RWPE2 (cell line): Measurements from ENCODE around the gene GNB1L.
A peak's percentile ranks its signal among the peaks of the same experiment; 100 is the strongest.

Experiments
- ATAC-seq: fragments of 200-7000 bp; cut with Tn5 transposase; 3 replicates; pipeline ENCODE4 v1.9.1; 2021; ENCODE audit warnings: low read depth
- DNase-seq: peaks from one replicate; pipeline ENCODE4 v3.0.0-alpha.2; 2020; ENCODE audit warnings: low spot score
- H3K27ac ChIP-seq: fragments of 450-650 bp; 2 replicates; pipeline ENCODE4 v1.5.1; 2017; ENCODE audit warnings: mild to moderate bottlenecking; ENCODE audit not compliant: poor library complexity, severe bottlenecking
- H3K27me3 ChIP-seq: fragments of 250-450 bp; sonication (Bioruptor Pico); 2 replicates; pipeline ENCODE4 v1.5.1; 2021; ENCODE audit warnings: mild to moderate bottlenecking, moderate library complexity; ENCODE audit not compliant: insufficient read depth, poor library complexity, severe bottlenecking
- H3K36me3 ChIP-seq: fragments of 250-450 bp; sonication (Bioruptor Pico); 2 replicates; pipeline ENCODE4 v1.5.1; 2020; ENCODE audit warnings: low read depth, mild to moderate bottlenecking, moderate library complexity
- H3K4me1 ChIP-seq: fragments of 250-450 bp; sonication (Bioruptor Pico); 2 replicates; pipeline ENCODE4 v1.5.1; 2021; ENCODE audit warnings: mild to moderate bottlenecking, moderate library complexity; ENCODE audit not compliant: insufficient read depth, poor library complexity, severe bottlenecking
- H3K4me3 ChIP-seq: fragments of 250-450 bp; sonication (Bioruptor Pico); 2 replicates; pipeline ENCODE4 v1.5.1; 2021; ENCODE audit warnings: mild to moderate bottlenecking, moderate library complexity; ENCODE audit not compliant: severe bottlenecking
- H3K9me3 ChIP-seq: fragments of 250-450 bp; sonication (Bioruptor Pico); 2 replicates; pipeline ENCODE4 v1.5.1; 2021; ENCODE audit warnings: mild to moderate bottlenecking, moderate library complexity; ENCODE audit not compliant: severe bottlenecking
- CTCF ChIP-seq: fragments of 450-650 bp; IDR thresholded peaks from one replicate; pipeline ENCODE4 v1.5.1; 2017; ENCODE audit warnings: mild to moderate bottlenecking, moderate library complexity; ENCODE audit not compliant: poor library complexity, severe bottlenecking

The GNB1L gene

GRCh38 chr22:19879246-19879570 lies 24.5 kb upstream of the GNB1L start:
- Histone ChIP-seq H3K36me3 (peaks cover 6% of the 10 kb centered on the region; the same call in 1 of the 2 replicates), H3K27ac (peak overlapping the region; percentile 98), H3K4me1 (peaks cover 42% of the 10 kb centered on the region), H3K9me3 (no peaks in the 10 kb centered on the region), H3K27me3 (no peaks in the 10 kb centered on the region), H3K4me3 (no peak overlapping the region)
- ATAC-seq (no peak), DNase-seq (peak; percentile 47)
- TF ChIP-seq CTCF = no peak

GRCh38 chr22:19878461-19879245 lies 24.0 kb upstream of the GNB1L start:
- no peaks in the 10 kb centered on the region for H3K27me3 ChIP-seq
- DNase-seq (peak; percentile 54), ATAC-seq (no peak)
- no peaks in the 10 kb centered on the region for H3K9me3 ChIP-seq
- peaks cover 42% of the 10 kb centered on the region for H3K4me1 ChIP-seq
- H3K27ac ChIP-seq = peak overlapping the region; percentile 98
- H3K36me3 ChIP-seq = peaks cover 6% of the 10 kb centered on the region; the same call in 1 of the 2 replicates
- TF ChIP-seq CTCF = no peak
- no peak overlapping the region for H3K4me3 ChIP-seq

GRCh38 chr22:19877626-19878339 lies 23.1 kb upstream of the GNB1L start:
- no peak for TF ChIP-seq CTCF
- H3K4me1 ChIP-seq = peaks cover 42% of the 10 kb centered on the region
- DNase-seq = no peak

GRCh38 chr22:19876941-19877625 lies 22.4 kb upstream of the GNB1L start:
- peaks cover 6% of the 10 kb centered on the region; the same call in 1 of the 2 replicates for H3K36me3 ChIP-seq
- H3K4me1 ChIP-seq = peaks cover 39% of the 10 kb centered on the region
- no peak for TF ChIP-seq CTCF
- no peaks in the 10 kb centered on the region for H3K27me3 ChIP-seq
- peak; percentile 56 for DNase-seq
- peak overlapping the region; percentile 98 for H3K27ac ChIP-seq
- no peak for ATAC-seq
- H3K9me3 ChIP-seq = no peaks in the 10 kb centered on the region
- no peak overlapping the region for H3K4me3 ChIP-seq

More at GRCh38 chr22:19877626-19878339, 23.1 kb upstream of the GNB1L start:
- peak overlapping the region; percentile 98 for H3K27ac ChIP-seq
- no peak overlapping the region for H3K4me3 ChIP-seq
- H3K27me3 ChIP-seq = no peaks in the 10 kb centered on the region
- H3K9me3 ChIP-seq = no peaks in the 10 kb centered on the region
- no peak for ATAC-seq
- peaks cover 6% of the 10 kb centered on the region; the same call in 1 of the 2 replicates for H3K36me3 ChIP-seq
